Nasal cavity respiratory epithelium epithelial cell of viscerocranial mucosa (primary cell): ENCODE measurements around the gene SLC4A1. TPM values are rescaled to one million over a fixed set of nuclear protein-coding genes. Genes with fewer than 3 reads are reported as not detected.

Source experiments
- total RNA-seq: library from RNA; depleted of rRNA; stranded (reverse); fragments of >200 nt; gene quantifications from 2 replicates; pipeline ENCODE4 v1.2.3, GENCODE V29; 2014

SLC4A1 gene
- total RNA-seq = not detected in 2 replicates

DNA sequence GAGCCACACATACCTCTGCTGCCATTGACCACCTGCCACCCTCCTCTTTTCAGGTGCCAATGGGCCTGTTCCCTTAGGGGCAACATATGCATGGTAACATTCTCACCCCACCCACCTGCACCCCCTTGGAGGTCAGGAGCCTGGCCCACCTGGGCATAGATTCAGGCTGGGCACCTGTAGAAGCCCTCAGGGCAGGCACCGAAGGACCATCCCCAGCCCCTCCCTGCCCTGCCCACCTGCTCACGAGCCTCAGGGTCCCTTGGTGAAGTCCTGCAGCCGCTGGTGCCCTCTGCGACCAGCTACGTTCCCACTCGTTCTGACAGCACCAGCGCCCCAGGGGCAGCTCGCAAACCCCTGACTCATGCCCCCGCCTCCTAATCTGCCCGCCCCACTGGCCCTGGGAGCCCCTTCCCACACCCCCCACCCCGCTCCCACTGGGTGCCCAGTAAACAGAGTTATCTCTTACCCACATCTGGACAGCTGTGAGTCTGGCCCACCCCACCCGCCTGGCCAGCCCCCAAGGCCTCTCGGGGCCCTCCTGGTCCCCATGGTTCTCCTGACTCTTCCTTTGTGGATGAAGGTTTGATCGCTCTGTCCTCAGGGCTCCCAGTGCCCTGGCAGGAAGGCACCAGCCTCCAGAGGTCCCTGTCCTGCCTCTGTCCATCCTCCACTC is at the start of gene SLC4A1:
TSS of gene SLC4A1 (minus strand) at position 318 of the 673 bp plus-strand sequence. CDS start 5,269 bp downstream, outside the sequence.

DNA sequence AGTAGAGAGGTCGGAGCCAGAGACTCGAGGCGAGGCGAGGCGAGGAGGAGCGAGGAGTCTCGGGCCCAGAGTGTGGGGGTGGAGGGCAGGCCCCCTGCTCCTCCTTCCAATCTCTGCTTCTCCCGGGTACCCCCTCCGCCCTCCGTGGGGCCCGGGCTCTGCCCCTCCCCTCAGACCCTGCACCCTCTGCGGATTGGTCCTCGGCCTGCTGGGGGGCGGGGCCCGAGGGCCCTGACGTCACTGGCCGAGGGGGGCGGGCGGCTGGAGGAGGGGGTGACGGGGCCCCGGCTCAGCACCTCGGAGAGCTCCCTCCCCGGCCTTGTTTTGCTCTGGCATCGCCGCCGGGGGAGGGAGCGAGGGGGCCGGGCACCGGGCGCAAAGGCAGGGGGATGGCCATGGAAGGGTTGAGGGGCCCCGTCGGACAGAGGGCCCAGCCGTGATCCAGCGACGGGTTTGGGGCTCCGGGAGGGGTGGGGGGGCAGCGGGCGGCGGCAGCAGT is 40.4 kb upstream of the SLC4A1 start, which contains the start of gene RUNDC3A:
TSS of gene RUNDC3A (plus strand) at position 282 of the 499 bp plus-strand sequence. CDS start 232 bp downstream, outside the sequence.

DNA sequence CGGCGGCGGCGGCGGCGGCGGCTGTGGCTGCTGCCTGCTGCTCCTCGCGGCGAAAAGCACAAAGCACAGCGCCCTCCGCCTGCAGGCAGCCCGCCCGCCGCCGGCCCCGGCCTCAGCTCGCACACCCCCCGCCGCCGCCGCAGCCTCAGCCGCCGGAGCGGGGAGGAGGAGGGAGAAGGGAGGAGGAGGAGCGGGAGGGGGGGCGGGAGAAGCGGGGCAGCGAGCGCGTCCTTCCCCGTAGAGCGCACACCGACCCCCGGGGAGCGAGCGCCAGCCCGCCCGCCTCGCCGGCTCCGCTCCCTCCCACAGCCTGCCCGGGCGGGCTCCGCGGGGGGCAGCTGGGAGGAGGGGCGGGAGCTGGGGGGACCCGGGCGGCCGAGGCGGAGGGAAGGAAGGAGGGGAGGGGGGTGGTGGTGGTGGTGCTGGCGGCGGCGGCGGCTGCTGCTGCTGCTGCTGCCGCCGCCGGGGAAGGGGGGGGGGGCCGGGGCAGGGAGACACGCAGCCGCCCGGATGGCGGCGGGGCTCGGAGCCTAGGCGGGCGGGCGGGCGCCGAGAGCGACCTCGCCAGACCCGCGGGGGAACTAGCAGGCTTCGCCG is 48.2 kb downstream of the SLC4A1 start, which contains the start of gene UBTF:
TSS of gene UBTF (minus strand) at position 60 of the 597 bp plus-strand sequence. CDS start 1,446 bp downstream, outside the sequence.

DNA sequence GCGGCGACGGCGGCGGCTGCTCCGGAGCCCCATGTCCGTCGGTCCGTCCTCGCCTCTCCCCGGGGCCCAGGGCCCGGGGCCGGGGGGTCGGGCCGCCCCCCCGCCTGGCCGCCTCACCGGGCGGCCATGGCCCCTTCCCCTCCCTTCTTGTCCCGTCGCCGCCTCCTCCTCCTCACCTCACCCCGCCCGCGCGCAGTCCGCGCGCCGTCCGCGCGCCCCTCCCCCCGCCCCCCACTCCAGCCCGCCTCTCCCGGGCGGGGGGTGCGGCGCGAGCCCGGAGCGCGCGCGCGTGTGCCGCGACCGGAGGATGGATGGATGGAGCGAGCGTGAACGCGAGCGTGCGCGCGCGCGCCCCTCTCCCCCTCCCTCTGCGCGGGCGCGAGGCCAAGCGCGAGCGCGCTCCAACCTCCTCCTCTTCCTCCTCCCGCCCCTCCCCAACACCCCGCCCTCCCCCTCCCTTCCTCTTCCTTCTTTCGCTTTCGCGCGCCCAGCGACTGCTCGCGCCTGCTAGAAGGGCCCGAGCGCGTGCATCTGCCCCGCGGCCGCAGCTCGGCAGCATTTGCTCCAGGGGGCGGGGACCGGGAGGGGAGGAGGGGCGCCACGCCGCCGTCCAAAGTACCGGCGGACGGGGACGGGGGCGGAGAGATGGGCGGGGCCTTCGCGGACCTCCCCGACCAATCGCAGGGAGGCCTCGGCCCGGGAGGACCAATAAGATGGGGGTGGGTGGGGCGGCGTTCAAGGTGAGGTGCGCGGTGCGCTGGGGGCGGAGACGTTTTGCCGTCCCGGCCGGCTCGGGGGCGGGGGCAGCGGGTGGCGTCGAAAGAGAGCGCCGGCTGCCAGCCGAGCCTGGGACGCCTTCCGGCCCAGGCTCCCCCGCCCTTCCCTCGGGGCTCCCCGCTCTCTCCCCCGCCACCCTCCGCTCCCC is 68.1 kb downstream of the SLC4A1 start, which contains the start of gene ATXN7L3:
TSS of gene ATXN7L3 (minus strand) at position 332 of the 925 bp plus-strand sequence. CDS start 1,814 bp downstream, outside the sequence.

Other genes with a start within 250 kb of the SLC4A1 start
- 27.1 and 36.9 TPM in 2 replicates for gene LSM12, start 201.5 kb downstream of the SLC4A1 start, total RNA-seq
- gene G6PC3, start 197.4 kb downstream of the SLC4A1 start, total RNA-seq = 6.8 and 11.0 TPM in 2 replicates
- gene HDAC5, start 144.5 kb downstream of the SLC4A1 start, total RNA-seq = 18.5 and 41.2 TPM in 2 replicates
- 0.21 and 0.68 TPM in 2 replicates for gene HROB, start 126.2 kb downstream of the SLC4A1 start, total RNA-seq
- not detected in 2 replicates for gene ASB16, start 97.4 kb downstream of the SLC4A1 start, total RNA-seq
- gene TMUB2, start 81.2 kb downstream of the SLC4A1 start, total RNA-seq = 21.9 and 33.1 TPM in 2 replicates
- 56.0 and 56.3 TPM in 2 replicates for gene ATXN7L3, start 68.3 kb downstream of the SLC4A1 start, total RNA-seq
- gene UBTF, start 48.5 kb downstream of the SLC4A1 start, total RNA-seq = 29.7 and 50.3 TPM in 2 replicates
- gene RUNDC3A, start 40.5 kb upstream of the SLC4A1 start, total RNA-seq = 0.57 and 3.4 TPM in 2 replicates
- 91.2 and 133 TPM in 2 replicates for gene SLC25A39, start 56.7 kb upstream of the SLC4A1 start, total RNA-seq
- 763 and 1,739 TPM in 2 replicates for gene GRN, start 77.2 kb upstream of the SLC4A1 start, total RNA-seq
- gene FAM171A2, start 95.7 kb upstream of the SLC4A1 start, total RNA-seq = 0.34 and 1.4 TPM in 2 replicates
- under 0.01 and 0.07 TPM in 2 replicates for gene ITGA2B, start 121.5 kb upstream of the SLC4A1 start, total RNA-seq
- 10.3 and 27.0 TPM in 2 replicates for gene GPATCH8, start 235.3 kb upstream of the SLC4A1 start, total RNA-seq